Putamen (tissue), 1 donor: ENCODE data around the gene VSIG10L2.
A peak's percentile ranks its signal among the peaks of the same experiment; 100 is the strongest.
"Not testable (repeated sequence)": the region's sequence is repeated elsewhere in the genome, so short reads cannot be mapped to it uniquely, and the experiment has no call there.

Experiments
- DNase-seq: peaks from one replicate; pipeline ENCODE4 v3.0.0-alpha.2; 2016; ENCODE audit warnings: low spot score

Gene VSIG10L2

GRCh38 chr11:125967515-125967914 lies 21.7 kb downstream of the VSIG10L2 start:
- no peak for DNase-seq

- DNase-seq, result no peak
These were observed 22.5 kb downstream of the VSIG10L2 start for GRCh38 chr11:125968354-125968753.

- DNase-seq, result no peak
These were observed 25.8 kb downstream of the VSIG10L2 start for GRCh38 chr11:125971618-125972017.

- no peak for DNase-seq
These were observed 28.4 kb downstream of the VSIG10L2 start for GRCh38 chr11:125974284-125974683.

- no peak for DNase-seq
These were observed 29.8 kb downstream of the VSIG10L2 start for GRCh38 chr11:125975634-125976033.

- no peak for DNase-seq
These were observed 30.3 kb downstream of the VSIG10L2 start for GRCh38 chr11:125976156-125976555.

- DNase-seq, result no peak
These were observed 31.5 kb downstream of the VSIG10L2 start for GRCh38 chr11:125977333-125977732.

GRCh38 chr11:125978181-125978716 lies 32.4 kb downstream of the VSIG10L2 start:
- no peak for DNase-seq

- DNase-seq, result no peak
These were observed 33.0 kb downstream of the VSIG10L2 start for GRCh38 chr11:125978778-125979407.

- no peak for DNase-seq
These were observed 33.7 kb downstream of the VSIG10L2 start for GRCh38 chr11:125979511-125979910.

GRCh38 chr11:125980436-125980835 lies 34.6 kb downstream of the VSIG10L2 start:
- DNase-seq, result no peak

GRCh38 chr11:125982348-125982730 lies 36.5 kb downstream of the VSIG10L2 start:
- no peak for DNase-seq

- not testable (repeated sequence) for DNase-seq
These were observed 40.1 kb downstream of the VSIG10L2 start for GRCh38 chr11:125985956-125986355.

GRCh38 chr11:125987066-125987641 lies 41.3 kb downstream of the VSIG10L2 start:
- no peak for DNase-seq

- DNase-seq, result no peak
These were observed 44.4 kb downstream of the VSIG10L2 start for GRCh38 chr11:125990244-125990643.

- no peak for DNase-seq
These were observed 47.0 kb downstream of the VSIG10L2 start for GRCh38 chr11:125992893-125993292.

- DNase-seq, result no peak
These were observed 48.7 kb downstream of the VSIG10L2 start for GRCh38 chr11:125994509-125994908.

- peak; percentile 39 for DNase-seq
These were observed 49.5 kb downstream of the VSIG10L2 start for GRCh38 chr11:125995313-125995712.

GRCh38 chr11:125998267-125998666 lies 52.4 kb downstream of the VSIG10L2 start:
- DNase-seq, result no peak

- no peak for DNase-seq
These were observed 53.5 kb downstream of the VSIG10L2 start for GRCh38 chr11:125999234-125999880.

- no peak for DNase-seq
These were observed 56.3 kb downstream of the VSIG10L2 start for GRCh38 chr11:126002181-126002580.
